GM12892 (cell line): Measurements from ENCODE around the gene PSMB2.

Experiments
- POLR2A ChIP-seq: IDR thresholded peaks from 2 replicates; pipeline ENCODE4 v1.6.1; 2011; ENCODE audit warnings: low read depth, low read length, control low read depth
- TAF1 ChIP-seq: IDR thresholded peaks from 2 replicates; pipeline ENCODE4 v1.6.1; 2011; ENCODE audit warnings: low read depth, mild to moderate bottlenecking, control low read depth, low read length, borderline replicate concordance

DNA sequence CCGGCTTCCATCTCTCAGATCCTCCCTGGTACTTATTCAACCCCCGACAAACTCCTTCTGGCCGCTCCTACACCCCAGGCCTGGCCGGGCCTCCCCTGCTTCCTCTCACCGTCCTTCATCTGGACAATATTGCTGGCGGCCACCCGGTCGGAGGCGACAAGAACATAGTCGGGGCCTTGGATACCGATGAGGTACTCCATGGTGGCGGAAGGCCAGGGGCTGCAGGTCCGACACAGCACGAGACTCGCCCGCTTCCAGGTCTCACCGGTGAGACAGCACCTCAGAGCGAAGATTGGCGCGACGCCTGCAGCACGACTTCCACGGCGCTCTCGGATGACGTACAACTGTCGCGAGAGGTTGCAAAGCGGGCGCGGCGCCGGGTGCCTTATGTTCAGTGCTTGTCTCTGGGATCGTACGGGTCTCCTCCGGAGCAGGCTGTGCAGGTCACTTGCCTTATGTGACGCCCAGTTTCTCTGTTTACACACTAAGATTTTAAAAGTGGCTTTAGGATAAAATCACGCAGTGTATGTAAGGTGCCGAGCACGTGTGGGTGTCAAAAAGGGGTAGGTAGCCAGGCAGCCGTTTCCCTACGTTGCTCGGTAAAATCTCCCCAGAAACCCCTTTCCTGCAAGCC is at the start of gene PSMB2:
- peak; percentile 98 for TF ChIP-seq POLR2A
- peak; percentile 80 for TF ChIP-seq TAF1
